ENCODE results near the gene SOD2.

The SOD2 gene

DNA sequence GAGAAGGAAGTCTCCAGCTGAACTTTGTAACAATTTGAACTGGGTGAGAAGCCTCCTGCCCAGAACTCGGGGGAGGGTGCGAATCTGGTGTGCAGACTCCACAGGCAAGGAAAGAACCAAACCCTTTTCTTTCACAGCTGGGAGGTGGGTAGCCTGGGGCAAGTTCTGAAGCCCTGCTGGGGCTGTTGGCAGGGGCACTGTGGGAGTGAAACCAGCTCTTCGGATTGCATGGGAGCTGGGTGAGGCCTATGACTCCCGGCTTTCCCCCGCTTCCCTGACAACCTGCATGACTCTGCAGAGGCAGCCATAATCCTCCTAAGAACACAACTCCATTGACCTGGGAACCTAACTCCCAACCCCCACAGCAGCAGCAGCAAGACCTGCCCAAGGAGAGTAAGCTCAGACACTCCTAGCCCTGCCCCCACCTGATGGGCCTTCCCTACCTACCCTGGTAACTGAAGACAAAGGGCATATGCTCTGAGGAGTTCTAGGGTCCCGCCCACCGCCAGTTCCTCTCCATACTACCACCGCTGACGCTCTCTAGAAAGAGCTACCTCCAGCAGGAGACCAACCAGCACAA is 37.5 kb downstream of the SOD2 start:
- H3K27ac ChIP-seq (ENCODE audit: extremely low read depth, low read depth, low read length), result no peak overlapping the region
- CTCF ChIA-PET, result interaction anchor here (0.5 to 4.2 kb wide), 26 partner anchors 9 to 858 kb away, joined by 3 to 130 read pairs (median 5); partner anchors contain the start of gene FNDC1
- TF ChIP-seq ZIC2 (tag by site-specific recombination; IDR thresholded peaks at IDR 0.05) (peak; percentile 17; the same call in 1 of the 2 replicates), ZNF558 (tag by site-specific recombination; IDR thresholded peaks at IDR 0.05) (no peak)
- H3K9me3 ChIP-seq (ENCODE audit: control insufficient read depth, insufficient read depth, low read depth, low read length), result no peaks in the 10 kb centered on the region
- H3K36me3 ChIP-seq (ENCODE audit: control insufficient read depth in 2 of 2, insufficient read depth in 1 of 2, low read length in 2 of 2), result no peaks in the 10 kb centered on the region
- POLR2A ChIA-PET, result no interaction called here
- no peak overlapping the region for H3K4me3 ChIP-seq (ENCODE audit: low read depth, low read length)
- no peaks in the 10 kb centered on the region for H3K4me1 ChIP-seq (ENCODE audit: control insufficient read depth, insufficient read depth, low read length)

DNA sequence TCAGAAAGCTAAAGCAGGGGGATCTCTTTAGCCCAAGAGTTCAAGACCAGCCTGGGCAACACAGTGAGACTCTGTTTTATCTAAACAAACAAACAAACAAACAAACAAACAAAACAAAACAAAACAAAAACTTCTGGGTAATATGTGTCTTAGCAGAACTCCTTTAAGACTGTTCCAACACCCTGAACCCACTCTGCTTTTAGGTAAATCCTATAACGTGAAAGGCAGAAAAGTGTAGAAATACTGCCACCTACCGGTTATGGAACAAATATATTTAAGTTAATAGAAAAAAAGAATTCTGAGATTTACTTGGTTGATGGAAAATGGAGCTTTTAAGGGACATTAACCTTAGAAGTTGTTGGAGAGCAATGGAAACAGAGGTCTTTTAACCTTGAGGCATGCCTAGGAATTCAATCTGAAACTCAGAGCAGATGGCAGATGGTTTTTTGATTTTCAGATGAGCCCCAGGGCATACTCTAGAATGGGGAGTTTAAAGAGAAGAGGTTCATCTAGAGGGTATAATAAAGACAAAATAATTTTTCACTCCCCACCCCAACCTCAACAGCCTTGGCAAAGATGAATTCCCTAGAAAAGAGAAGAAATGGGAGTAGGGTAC is 38.5 kb downstream of the SOD2 start:
- Histone ChIP-seq H3K36me3 (ENCODE audit: control insufficient read depth in 2 of 2, insufficient read depth in 1 of 2, low read length in 2 of 2) (no peaks in the 10 kb centered on the region), H3K27ac (ENCODE audit: extremely low read depth, low read depth, low read length) (no peak overlapping the region), H3K9me3 (ENCODE audit: control insufficient read depth, insufficient read depth, low read depth, low read length) (no peaks in the 10 kb centered on the region), H3K4me3 (ENCODE audit: low read depth, low read length) (no peak overlapping the region), H3K4me1 (ENCODE audit: control insufficient read depth, insufficient read depth, low read length) (no peaks in the 10 kb centered on the region)
- ChIA-PET POLR2A (no interaction called here), CTCF (interaction anchor here (0.5 to 4.2 kb wide), 65 partner anchors 9 to 964 kb away, joined by 3 to 130 read pairs (median 4); partner anchors contain the start of genes FNDC1 and SLC22A1)
- TF ChIP-seq, protein P1, sequence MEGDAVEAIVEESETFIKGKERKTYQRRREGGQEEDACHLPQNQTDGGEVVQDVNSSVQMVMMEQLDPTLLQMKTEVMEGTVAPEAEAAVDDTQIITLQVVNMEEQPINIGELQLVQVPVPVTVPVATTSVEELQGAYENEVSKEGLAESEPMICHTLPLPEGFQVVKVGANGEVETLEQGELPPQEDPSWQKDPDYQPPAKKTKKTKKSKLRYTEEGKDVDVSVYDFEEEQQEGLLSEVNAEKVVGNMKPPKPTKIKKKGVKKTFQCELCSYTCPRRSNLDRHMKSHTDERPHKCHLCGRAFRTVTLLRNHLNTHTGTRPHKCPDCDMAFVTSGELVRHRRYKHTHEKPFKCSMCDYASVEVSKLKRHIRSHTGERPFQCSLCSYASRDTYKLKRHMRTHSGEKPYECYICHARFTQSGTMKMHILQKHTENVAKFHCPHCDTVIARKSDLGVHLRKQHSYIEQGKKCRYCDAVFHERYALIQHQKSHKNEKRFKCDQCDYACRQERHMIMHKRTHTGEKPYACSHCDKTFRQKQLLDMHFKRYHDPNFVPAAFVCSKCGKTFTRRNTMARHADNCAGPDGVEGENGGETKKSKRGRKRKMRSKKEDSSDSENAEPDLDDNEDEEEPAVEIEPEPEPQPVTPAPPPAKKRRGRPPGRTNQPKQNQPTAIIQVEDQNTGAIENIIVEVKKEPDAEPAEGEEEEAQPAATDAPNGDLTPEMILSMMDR (tag by site-specific recombination; IDR thresholded peaks at IDR 0.05), result peak; percentile 44; the same call in 1 of the 2 replicates
- TF ChIP-seq ZNF585B (tag by site-specific recombination; IDR thresholded peaks at IDR 0.05) (no peak), RBAK (tag by site-specific recombination; IDR thresholded peaks at IDR 0.05) (no peak), MYNN (tag by site-specific recombination; IDR thresholded peaks at IDR 0.05; ENCODE audit: borderline replicate concordance) (no peak), ZNF660 (tag by site-specific recombination; IDR thresholded peaks at IDR 0.05) (0 out of 2 replicates have a peak, but pooled peaks have one; percentile 49), ZNF561 (tag by site-specific recombination; IDR thresholded peaks at IDR 0.05; ENCODE audit: borderline replicate concordance) (no peak), ZNF654 (tag by site-specific recombination; IDR thresholded peaks at IDR 0.05; ENCODE audit: low read depth) (peak; percentile 75)
- TF ChIP-seq, protein P2, sequence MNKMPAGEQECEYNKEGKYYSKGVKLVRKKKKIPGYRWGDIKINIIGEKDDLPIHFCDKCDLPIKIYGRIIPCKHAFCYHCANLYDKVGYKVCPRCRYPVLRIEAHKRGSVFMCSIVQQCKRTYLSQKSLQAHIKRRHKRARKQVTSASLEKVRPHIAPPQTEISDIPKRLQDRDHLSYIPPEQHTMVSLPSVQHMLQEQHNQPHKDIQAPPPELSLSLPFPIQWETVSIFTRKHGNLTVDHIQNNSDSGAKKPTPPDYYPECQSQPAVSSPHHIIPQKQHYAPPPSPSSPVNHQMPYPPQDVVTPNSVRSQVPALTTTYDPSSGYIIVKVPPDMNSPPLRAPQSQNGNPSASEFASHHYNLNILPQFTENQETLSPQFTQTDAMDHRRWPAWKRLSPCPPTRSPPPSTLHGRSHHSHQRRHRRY (tag by site-specific recombination; IDR thresholded peaks at IDR 0.05), result no peak
- TF ChIP-seq, protein P3, sequence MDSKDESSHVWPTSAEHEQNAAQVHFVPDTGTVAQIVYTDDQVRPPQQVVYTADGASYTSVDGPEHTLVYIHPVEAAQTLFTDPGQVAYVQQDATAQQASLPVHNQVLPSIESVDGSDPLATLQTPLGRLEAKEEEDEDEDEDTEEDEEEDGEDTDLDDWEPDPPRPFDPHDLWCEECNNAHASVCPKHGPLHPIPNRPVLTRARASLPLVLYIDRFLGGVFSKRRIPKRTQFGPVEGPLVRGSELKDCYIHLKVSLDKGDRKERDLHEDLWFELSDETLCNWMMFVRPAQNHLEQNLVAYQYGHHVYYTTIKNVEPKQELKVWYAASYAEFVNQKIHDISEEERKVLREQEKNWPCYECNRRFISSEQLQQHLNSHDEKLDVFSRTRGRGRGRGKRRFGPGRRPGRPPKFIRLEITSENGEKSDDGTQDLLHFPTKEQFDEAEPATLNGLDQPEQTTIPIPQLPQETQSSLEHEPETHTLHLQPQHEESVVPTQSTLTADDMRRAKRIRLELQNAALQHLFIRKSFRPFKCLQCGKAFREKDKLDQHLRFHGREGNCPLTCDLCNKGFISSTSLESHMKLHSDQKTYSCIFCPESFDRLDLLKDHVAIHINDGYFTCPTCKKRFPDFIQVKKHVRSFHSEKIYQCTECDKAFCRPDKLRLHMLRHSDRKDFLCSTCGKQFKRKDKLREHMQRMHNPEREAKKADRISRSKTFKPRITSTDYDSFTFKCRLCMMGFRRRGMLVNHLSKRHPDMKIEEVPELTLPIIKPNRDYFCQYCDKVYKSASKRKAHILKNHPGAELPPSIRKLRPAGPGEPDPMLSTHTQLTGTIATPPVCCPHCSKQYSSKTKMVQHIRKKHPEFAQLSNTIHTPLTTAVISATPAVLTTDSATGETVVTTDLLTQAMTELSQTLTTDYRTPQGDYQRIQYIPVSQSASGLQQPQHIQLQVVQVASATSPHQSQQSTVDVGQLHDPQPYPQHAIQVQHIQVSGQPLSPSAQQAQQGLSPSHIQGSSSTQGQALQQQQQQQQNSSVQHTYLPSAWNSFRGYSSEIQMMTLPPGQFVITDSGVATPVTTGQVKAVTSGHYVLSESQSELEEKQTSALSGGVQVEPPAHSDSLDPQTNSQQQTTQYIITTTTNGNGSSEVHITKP (tag by site-specific recombination; IDR thresholded peaks at IDR 0.05), result peak; percentile 85
- TF ChIP-seq, protein P4, sequence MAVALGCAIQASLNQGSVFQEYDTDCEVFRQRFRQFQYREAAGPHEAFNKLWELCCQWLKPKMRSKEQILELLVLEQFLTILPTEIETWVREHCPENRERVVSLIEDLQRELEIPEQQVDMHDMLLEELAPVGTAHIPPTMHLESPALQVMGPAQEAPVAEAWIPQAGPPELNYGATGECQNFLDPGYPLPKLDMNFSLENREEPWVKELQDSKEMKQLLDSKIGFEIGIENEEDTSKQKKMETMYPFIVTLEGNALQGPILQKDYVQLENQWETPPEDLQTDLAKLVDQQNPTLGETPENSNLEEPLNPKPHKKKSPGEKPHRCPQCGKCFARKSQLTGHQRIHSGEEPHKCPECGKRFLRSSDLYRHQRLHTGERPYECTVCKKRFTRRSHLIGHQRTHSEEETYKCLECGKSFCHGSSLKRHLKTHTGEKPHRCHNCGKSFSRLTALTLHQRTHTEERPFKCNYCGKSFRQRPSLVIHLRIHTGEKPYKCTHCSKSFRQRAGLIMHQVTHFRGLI (tag by site-specific recombination; IDR thresholded peaks at IDR 0.05), result no peak
- TF ChIP-seq, protein P5, sequence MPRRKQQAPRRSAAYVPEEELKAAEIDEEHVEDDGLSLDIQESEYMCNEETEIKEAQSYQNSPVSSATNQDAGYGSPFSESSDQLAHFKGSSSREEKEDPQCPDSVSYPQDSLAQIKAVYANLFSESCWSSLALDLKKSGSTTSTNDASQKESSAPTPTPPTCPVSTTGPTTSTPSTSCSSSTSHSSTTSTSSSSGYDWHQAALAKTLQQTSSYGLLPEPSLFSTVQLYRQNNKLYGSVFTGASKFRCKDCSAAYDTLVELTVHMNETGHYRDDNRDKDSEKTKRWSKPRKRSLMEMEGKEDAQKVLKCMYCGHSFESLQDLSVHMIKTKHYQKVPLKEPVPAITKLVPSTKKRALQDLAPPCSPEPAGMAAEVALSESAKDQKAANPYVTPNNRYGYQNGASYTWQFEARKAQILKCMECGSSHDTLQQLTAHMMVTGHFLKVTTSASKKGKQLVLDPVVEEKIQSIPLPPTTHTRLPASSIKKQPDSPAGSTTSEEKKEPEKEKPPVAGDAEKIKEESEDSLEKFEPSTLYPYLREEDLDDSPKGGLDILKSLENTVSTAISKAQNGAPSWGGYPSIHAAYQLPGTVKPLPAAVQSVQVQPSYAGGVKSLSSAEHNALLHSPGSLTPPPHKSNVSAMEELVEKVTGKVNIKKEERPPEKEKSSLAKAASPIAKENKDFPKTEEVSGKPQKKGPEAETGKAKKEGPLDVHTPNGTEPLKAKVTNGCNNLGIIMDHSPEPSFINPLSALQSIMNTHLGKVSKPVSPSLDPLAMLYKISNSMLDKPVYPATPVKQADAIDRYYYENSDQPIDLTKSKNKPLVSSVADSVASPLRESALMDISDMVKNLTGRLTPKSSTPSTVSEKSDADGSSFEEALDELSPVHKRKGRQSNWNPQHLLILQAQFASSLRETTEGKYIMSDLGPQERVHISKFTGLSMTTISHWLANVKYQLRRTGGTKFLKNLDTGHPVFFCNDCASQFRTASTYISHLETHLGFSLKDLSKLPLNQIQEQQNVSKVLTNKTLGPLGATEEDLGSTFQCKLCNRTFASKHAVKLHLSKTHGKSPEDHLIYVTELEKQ (tag by site-specific recombination; IDR thresholded peaks at IDR 0.05; ENCODE audit: borderline replicate concordance), result no peak
- TF ChIP-seq, protein P6, sequence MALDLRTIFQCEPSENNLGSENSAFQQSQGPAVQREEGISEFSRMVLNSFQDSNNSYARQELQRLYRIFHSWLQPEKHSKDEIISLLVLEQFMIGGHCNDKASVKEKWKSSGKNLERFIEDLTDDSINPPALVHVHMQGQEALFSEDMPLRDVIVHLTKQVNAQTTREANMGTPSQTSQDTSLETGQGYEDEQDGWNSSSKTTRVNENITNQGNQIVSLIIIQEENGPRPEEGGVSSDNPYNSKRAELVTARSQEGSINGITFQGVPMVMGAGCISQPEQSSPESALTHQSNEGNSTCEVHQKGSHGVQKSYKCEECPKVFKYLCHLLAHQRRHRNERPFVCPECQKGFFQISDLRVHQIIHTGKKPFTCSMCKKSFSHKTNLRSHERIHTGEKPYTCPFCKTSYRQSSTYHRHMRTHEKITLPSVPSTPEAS (tag by site-specific recombination; IDR thresholded peaks at IDR 0.05), result no peak
